Thoracic aorta (tissue), 2 donors: Measurements from ENCODE around the gene IFNAR1. TPM values are rescaled to one million over a fixed set of nuclear protein-coding genes. Genes with fewer than 3 reads are reported as not detected.
"Not testable (repeated sequence)": the region's sequence is repeated elsewhere in the genome, so short reads cannot be mapped to it uniquely, and the experiment has no call there.

Source experiments
- ATAC-seq: fragments of 150-250 bp; one replicate; pipeline ENCODE4 v1.8.0; 2017; ENCODE audit warnings: low read depth; ENCODE audit not compliant: insufficient number of reproducible peaks, low FRiP score
- DNase-seq: peaks from one replicate; pipeline ENCODE4 v3.0.0-alpha.2; 2020; ENCODE audit warnings: low spot score
- H3K27ac ChIP-seq, 2 donors: fragments of 200-600 bp; sonication (generic); 1 replicate in 1 of 2; 2 replicates in 1 of 2; pipeline ENCODE4 v1.5.1; 2016; ENCODE audit warnings: mild to moderate bottlenecking in 2 of 2, moderate library complexity in 2 of 2
- H3K27me3 ChIP-seq: fragments of 200-600 bp; sonication (generic); replicated peaks from 2 replicates; pipeline ENCODE4 v1.6.0; 2016; ENCODE audit warnings: mild to moderate bottlenecking; ENCODE audit not compliant: insufficient read depth
- H3K36me3 ChIP-seq: fragments of 200-600 bp; sonication (generic); one replicate; pipeline ENCODE4 v1.5.1; 2016
- H3K4me1 ChIP-seq, 2 donors: fragments of 200-600 bp; sonication (generic); 1 replicate in 1 of 2; 2 replicates in 1 of 2; pipeline versions ENCODE4 v1.5.1 to v1.6.0; 2016; ENCODE audit warnings: low read depth in 2 of 2, mild to moderate bottlenecking in 1 of 2; ENCODE audit not compliant: control insufficient read depth in 1 of 2
- H3K4me3 ChIP-seq: fragments of 200-600 bp; sonication (generic); 2 replicates; pipeline ENCODE4 v1.5.1; 2016; ENCODE audit warnings: mild to moderate bottlenecking
- H3K9me3 ChIP-seq: fragments of 200-600 bp; sonication (generic); 2 replicates; pipeline ENCODE4 v1.5.1; 2016
- total RNA-seq, 2 donors: library from RNA; depleted of rRNA; stranded (reverse); fragments of >200 nt; gene quantifications; one replicate each; pipeline versions ENCODE4 v1.1.0 to v1.2.3, GENCODE V29; 2016
- TF ChIP-seq, protein P1 (sequence below): fragments of 200-600 bp; sonication (generic); IDR thresholded peaks from one replicate; pipeline ENCODE4 v1.5.1; 2019; ENCODE audit warnings: antibody characterized with exemption

IFNAR1 gene
- total RNA-seq, 2 donors from 2014 or later: 31.3 to 61.9 TPM

DNA sequence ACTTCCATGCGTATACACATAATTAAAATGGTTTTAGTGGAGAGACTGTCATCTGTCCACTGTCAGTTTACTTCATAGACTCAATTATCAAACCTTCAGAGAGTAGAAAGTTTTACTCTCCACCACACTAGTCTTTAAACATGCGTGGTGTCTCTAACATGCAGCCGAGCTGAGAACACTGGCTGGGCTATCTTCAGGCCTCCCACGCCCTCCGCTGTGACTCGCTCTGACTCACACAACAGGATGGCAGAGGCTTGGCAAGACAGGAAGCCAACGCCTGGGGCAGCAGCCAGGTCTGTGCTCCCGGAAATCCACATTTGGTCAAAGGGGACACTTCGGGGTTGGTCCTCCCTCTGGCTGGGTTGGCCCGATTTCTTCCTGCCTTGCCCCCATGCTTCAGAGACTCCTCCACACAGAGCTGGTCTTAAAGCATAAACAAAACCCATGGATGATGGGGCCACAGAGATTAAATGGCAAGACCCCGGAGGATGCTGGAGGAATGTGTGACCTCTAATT, 55.8 kb downstream of the IFNAR1 start:
- H3K27ac ChIP-seq: peak overlapping the region; percentile 85 to 93
- no peaks in the 10 kb centered on the region for H3K27me3 ChIP-seq
- TF ChIP-seq, protein P1, sequence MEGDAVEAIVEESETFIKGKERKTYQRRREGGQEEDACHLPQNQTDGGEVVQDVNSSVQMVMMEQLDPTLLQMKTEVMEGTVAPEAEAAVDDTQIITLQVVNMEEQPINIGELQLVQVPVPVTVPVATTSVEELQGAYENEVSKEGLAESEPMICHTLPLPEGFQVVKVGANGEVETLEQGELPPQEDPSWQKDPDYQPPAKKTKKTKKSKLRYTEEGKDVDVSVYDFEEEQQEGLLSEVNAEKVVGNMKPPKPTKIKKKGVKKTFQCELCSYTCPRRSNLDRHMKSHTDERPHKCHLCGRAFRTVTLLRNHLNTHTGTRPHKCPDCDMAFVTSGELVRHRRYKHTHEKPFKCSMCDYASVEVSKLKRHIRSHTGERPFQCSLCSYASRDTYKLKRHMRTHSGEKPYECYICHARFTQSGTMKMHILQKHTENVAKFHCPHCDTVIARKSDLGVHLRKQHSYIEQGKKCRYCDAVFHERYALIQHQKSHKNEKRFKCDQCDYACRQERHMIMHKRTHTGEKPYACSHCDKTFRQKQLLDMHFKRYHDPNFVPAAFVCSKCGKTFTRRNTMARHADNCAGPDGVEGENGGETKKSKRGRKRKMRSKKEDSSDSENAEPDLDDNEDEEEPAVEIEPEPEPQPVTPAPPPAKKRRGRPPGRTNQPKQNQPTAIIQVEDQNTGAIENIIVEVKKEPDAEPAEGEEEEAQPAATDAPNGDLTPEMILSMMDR: no peak
- H3K4me3 ChIP-seq: peak overlapping the region; percentile 24
- ATAC-seq (peak; percentile 74), DNase-seq (peak; percentile 93)
- H3K9me3 ChIP-seq: no peaks in the 10 kb centered on the region
- peaks cover 23 to 52% of the 10 kb centered on the region in 2 donors for H3K4me1 ChIP-seq
- no peaks in the 10 kb centered on the region for H3K36me3 ChIP-seq

DNA sequence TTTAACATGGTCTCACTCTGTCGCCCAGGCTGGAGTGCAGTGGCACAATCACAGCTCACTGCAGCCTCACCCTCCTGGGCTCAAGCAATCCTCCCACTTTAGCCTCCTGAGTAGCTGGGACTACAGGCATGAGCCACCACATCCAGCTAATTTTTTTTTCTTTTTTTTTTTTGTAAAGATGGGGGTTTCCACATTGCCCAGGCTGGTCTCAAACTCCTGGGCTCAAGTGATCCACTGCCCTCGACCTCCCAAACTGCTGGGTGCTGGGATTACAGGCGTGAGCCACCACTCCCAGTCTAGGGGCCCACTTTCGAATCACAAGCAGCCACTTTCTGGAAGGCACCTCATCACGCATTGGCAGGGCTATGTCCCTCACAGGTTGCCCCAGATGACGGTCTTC, 56.6 kb downstream of the IFNAR1 start:
- not testable (repeated sequence) for H3K27ac ChIP-seq, H3K9me3 ChIP-seq, DNase-seq, H3K36me3 ChIP-seq, H3K27me3 ChIP-seq, H3K4me3 ChIP-seq, ATAC-seq
- H3K4me1 ChIP-seq: peaks cover 23 to 52% of the 10 kb centered on the region in 2 donors

DNA sequence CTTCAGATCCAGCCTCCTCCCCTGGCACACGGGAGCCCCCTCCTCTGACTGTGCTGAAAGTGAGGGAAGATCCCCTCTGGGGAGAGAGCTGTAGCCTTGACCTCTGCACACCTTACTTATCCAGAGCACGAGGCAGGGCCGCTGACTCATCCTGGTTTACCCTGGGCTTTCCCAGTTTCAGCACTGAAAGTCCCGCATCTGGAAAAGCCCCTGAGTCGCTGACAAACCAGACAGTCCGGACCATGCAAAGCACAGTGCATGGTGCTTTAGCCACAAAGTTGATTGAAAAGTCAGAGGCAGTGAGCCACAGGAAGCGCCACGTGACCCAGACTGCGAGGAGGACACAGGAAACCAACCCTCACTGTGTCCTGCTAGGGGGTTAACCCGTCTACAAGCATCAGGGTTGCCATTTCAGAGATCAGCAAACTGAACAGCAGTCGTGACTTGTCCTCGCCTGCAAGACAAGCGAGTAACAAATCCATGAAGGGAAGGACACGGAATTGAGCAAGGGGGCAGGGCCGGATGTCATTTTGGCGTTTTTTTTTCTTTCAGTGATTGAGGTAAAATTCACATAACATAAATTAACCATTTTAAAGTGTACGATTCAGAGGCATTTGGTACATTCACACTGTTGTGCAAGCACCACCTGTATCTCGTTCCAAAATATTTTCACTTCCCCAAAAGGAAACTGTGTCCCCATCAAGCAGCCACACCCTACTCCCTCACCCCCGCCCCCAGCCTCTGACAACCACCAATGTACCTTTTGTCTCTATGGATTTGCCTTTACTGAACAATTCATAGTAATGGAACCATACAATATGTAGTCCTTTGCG, 58.5 kb downstream of the IFNAR1 start:
- Histone ChIP-seq H3K9me3 (no peaks in the 10 kb centered on the region), H3K4me3 (peak overlapping the region; percentile 47), H3K36me3 (no peaks in the 10 kb centered on the region), H3K27ac (peak overlapping the region; percentile 38 to 39), H3K4me1 (peaks cover 23 to 43% of the 10 kb centered on the region in 2 donors), H3K27me3 (no peaks in the 10 kb centered on the region)
- TF ChIP-seq, protein P1: no peak
- ATAC-seq: no peak
- DNase-seq: no peak

DNA sequence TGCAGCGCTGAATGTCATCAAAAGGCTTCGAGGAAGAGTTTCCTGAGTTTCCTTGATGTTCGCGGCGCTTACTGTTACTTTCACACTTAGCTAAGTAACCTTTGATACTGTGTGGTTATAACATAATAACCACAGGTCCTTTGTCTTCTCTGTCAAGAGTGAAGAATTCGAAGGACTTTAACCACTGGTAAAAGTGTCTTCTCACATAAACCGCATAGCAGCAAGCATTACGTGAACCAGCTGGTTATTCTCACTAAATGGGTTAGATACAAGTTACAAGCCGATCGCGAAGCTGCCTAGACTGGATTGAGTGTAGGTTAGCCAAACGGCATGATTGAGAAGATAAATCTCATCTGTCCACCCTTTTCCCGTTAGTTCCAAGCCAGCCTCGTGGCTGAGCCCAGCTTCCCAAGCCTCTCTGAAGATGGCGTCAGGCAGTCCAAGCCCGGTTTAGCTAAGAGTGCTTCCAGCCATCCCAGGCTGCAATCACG, 60.1 kb downstream of the IFNAR1 start:
- H3K27ac ChIP-seq: no peak overlapping the region
- no peaks in the 10 kb centered on the region for H3K27me3 ChIP-seq
- DNase-seq (no peak), ATAC-seq (no peak)
- no peak overlapping the region for H3K4me3 ChIP-seq
- H3K36me3 ChIP-seq: no peaks in the 10 kb centered on the region
- no peaks in the 10 kb centered on the region for H3K9me3 ChIP-seq
- H3K4me1 ChIP-seq: peaks cover 21 to 34% of the 10 kb centered on the region in 2 donors
- TF ChIP-seq, protein P1: no peak

DNA sequence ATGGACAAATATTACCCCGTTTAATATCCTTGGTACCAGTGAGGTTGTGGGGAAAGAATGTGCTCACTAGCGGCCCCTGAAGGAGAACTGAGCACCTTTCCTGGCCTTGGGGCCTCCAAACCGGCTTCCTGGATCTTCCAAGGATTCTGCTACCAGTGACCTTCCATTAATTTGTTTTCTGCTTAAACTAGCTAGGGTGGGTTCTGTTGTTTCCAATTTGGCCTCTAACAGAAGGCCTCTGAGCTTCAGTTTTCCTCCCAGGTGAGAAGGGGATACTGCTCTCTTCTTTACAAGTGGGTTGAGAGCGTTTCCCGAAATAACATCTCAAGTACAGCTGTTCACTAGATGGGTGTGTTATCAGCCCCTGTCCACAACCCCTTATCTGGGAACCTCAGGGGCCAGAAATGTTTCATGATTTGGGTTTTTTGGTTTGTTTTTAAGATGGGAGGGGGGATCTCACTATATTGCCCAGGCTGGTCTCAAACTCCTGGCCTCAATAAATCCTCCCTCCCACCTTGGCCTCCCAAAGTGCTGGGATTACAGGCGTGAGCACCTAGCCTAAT, 61.5 kb downstream of the IFNAR1 start:
- Histone ChIP-seq H3K9me3 (no peaks in the 10 kb centered on the region), H3K27me3 (no peaks in the 10 kb centered on the region), H3K4me1 (peaks cover 10 to 20% of the 10 kb centered on the region in 2 donors), H3K27ac (no peak overlapping the region), H3K4me3 (no peak overlapping the region), H3K36me3 (no peaks in the 10 kb centered on the region)
- DNase-seq (no peak), ATAC-seq (no peak)
- TF ChIP-seq, protein P1: no peak
